NCI-H774 (cell line): ENCODE results near the gene PADI1.
"Not testable (repeated sequence)": the region's sequence is repeated elsewhere in the genome, so short reads cannot be mapped to it uniquely, and the experiment has no call there.

Experiments used
- DNase-seq: peaks from one replicate; lab custom pipeline; 2025; lab: John Stamatoyannopoulos, UW

The PADI1 gene

DNA sequence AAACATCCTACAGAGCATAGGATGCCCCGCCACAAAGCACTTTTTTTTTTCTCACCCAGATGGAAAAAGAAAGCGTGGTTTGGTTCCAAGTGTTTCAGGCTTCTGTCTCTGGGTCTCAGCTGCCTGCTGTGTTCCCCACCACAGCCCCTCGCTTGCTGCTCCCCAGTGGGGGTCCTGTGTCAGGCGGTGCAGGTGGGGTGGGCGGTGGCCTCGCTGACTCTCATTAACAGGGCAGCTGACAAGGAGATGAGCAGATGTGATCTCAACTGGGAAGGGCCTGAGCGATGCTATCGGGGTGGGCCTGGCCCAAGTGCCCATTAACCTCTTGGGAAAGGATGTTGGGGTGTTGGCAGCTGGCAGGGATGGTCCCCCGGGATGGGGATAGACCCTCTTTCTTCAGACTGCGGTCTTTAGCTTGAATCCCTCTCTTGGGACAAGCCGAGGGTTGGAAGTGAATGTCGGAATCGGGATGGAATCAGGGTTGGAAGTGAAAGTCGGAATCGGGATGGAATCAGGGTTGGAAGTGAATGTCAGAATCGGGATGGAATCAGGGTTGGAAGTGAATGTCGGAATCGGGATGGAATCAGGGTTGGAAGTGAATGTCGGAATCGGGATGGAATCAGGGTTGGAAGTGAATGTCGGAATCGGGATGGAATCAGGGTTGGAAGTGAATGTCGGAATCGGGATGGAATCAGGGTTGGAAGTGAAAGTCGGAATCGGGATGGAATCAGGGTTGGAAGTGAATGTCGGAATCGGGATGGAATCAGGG is 36.3 kb downstream of the PADI1 start:
- DNase-seq: not testable (repeated sequence)

DNA sequence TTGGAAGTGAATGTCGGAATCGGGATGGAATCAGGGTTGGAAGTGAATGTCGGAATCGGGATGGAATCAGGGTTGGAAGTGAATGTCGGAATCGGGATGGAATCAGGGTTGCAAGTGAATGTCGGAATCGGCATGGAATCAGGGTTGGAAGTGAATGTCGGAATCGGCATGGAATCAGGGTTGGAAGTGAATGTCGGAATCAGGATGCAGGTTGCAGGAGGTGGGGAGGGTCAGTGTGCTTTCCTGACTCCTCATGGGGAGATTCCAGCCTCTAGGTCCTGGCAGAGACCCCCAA is 36.8 kb downstream of the PADI1 start:
- not testable (repeated sequence) for DNase-seq

DNA sequence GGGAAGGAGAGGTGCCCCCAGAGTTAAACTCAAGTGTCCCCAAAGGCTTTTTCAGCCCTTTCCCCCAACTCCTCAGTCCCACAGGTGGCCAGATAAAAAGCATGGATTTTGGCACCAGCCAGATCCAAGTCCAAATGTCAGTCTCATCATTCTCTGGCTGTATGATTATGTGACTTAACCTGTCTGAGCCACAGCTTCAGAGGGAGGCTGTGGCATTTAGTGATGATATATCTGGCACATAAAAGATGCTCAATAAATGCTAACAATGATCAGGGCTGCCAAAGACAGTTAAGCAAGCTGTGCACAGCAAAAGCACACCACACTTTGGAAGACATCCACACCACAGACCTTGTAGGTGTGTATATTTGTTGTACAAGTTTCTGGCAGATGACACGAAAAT is 38.3 kb downstream of the PADI1 start:
- DNase-seq: no peak

DNA sequence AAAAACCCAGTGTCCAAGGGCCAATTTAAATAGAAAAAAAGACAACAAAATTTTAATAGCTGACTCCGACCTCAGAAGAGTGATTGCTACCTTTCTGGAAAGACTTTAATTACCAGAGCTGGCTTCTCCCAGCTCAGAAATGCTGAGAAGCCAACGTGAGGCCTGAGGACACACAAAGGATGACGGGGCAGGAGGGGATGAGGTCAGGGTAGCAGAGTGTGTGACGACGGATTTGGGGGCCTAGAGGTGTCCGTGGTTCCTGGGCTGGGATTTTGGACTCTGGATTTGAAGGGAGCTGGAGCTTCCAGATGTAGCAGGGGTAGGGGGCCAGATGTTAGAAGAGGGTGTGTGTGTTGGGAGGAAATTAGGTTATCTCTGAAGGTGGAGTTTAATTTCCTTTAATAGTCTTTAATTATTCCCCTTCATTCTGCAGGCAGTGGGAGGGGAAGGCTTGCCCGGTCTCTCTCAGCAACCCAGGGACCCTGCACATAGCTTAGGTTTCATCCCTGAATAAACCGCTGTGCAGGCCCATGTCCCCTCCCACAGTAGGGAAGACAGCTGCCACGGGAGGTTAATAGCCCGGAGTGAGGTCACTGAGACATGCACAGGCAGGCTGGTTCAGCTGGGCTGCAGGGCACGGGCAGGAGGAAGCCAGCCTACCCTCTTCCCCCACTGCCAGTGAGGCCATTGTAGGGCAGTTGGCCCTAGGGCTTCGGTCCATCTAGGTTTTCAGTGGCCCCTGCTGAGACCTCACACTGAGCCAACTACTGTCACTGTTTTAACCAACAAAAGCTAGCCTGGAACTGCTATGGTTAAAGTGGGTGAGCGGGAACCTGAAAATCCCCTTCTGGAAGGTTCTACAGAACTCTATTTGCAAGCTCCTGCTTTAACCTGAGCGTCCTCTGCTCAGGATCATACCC is 40.2 kb downstream of the PADI1 start:
- no peak for DNase-seq

DNA sequence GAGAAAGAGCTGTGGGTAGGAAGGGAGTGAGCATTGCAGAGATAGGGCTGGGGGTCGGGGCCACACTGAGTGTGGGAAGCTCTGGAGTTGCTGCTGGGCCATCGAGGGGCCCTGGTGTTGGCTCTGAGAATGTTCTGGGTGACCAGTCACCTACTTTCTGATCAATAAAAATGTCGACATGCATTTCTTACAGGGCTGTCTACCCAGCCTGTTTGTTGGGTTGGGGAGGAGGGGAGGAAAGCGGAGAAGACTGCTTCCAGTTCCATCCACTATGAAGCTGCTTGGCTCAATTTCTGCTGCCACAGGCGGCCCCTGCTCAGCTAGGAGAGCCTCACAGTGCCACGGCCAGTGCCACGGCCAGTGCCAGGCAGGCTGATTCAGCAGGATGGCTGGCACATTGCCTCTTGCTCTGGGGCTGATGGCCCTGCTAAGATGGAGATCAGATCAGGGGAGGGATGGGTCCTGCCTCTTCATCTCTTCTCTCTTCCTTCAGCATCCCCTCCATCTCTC is 40.9 kb downstream of the PADI1 start:
- no peak for DNase-seq

DNA sequence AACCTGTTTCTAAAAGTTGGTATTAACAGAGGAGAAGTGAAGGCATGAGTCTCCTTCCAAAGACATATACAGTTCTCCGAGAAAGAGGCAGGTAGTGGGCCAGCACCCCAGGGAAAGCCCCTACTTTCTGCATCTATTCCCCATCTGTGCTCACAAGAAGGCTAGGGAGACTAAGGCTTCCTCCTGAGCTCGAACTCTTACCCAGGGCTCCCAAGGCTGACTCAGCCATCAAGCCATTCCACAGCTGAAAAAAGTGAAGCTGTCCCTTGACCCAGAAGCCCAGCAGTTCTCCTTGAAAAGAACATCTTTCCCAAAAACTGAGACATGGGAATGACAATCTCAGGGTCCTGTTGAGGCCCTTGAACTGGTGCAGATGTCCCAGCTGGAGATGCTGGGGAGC is 42.0 kb downstream of the PADI1 start:
- no peak for DNase-seq

DNA sequence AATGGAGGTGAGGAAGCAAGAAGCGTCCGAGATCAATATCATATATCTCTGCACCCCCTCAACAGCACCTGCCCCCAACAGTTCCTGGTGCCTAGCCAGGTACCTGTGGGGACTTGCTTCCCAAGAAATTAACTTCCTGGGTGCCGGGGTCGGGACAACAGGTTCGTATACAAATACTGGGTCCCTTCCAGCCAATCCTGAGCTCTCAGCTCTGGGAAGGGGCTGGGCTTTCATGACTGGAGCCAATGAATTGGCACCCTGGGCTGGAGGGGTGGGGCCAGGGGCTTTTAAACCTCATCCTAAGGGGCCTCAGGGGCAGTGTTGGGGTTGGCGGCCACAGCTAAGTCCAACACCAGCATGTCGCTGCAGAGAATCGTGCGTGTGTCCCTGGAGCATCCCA is 43.9 kb downstream of the PADI1 start, which contains the start of gene PADI3:
Gene PADI3, plus strand, starts transcription at position 318 of the 400 bp plus-strand sequence. Its CDS starts 40 bp downstream, at position 358.
- DNase-seq: no peak

DNA sequence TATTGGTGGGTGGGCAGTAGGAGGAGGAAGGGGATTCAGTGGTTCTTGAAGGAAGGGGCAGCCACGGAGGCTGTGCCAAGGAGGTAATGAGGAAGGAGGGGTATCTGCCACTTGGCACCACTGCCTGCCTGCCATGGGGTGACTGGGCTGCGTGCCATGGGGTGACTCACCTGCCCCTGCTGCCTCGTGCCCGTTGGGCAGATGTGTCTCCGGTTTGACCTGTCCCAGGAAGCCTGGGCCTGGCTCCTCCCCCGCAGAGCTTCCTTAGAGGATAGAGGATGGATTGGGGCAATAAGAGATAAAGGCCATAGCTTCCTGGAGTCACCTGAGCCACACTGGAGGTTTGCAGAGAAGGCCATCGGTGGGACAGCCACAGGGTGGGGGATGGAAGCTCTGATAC is 45.7 kb downstream of the PADI1 start:
- no peak for DNase-seq

DNA sequence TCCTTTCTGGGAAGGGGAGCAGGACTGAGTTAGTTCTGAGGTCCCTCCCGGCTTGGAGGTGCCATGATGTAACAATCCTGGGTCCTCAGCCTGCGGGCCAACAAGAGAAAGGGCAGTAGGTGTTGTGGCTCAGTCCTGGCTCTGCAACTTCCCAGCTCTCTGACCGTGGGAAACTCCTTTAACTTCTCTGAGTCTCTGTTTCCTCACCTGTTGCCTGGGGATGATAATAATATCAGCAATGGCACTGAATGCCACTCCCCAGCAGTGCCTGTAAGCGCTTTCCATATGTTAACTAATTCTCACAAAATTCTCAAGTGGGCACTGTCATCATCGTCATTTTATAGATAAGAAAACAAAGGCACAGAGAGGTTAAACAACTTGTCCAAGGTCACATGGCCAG is 46.3 kb downstream of the PADI1 start:
- DNase-seq: no peak

DNA sequence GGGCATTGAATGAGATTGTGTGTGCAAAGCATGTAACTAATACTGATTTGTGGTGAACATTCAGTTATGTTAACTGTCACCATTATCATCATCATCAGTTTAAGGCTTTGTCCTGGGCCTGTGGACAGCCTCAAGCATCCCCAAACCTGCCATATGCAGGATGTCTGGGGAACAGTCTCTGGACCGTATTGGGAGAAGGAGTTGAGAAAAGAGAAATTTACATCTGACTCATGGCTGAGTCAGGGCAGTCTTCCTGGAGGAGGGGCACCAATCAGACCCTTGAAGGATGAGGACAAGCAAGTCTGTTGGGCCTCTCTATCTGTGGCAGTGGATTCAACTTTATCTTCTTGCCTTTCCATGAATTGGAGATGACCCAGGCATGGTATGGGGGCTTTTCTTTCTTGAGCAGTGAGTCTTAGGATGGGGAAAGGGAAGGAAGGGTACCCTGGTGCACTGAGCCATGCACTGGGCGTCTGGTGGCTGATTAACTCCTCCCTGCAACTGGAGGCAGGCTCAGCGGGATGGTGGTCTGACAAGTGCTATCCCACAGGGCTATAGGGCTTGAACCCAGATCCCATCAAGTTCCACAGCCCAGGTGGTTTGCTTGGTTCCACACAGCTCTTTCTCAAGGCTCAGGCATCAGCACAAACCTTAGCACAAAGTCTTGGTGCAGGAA is 46.9 kb downstream of the PADI1 start:
- no peak for DNase-seq

DNA sequence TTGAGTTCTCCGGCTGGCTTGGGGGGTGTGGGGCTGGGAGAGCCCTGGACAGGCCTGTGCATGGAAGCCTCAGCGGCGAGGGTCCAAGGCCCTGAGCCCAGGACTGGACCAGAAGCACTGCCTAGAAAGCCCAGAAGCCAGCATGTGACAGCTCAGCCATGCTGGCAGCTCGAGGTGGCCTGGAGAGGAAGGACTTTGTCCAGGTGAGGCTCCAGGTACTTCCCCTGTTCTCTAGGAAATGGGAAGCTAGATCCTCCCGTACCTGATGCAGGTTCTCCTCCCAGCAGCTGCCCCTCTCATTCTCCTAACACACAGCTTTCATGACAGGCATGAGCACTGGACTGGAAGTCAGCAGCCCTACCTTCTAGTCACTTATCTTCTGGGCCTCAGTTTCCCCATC is 50.4 kb downstream of the PADI1 start:
- DNase-seq: no peak

DNA sequence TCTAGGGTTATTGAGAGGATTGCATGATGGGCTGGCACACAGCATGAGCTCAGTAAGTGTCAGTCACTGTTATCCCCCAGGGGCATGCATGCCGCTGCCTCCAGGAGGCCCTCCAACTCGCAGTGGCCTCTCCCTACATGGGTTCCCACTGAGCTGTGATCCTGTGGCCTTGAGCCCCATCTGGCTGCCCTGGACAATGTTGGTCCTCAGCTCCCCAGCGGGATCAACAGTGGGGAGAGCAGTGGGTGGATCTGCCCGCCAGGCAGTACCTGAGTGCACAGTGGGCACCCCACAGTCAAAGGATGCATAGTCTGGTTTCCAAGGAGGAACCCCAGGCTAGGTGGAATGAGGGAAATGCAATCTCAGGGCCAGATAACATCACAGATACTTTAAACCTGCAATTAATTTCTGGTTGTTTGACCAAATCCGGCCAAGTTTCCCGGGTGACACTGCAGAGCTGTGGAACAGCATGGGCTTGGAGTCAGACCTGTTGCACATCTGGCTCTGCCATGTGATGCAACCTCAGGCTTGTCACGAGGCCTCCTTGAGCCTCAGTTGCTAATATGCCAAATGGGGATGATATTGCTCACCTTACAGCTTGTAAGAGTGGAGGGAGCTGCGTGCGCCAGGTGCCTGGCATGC is 53.3 kb downstream of the PADI1 start:
- DNase-seq: no peak

DNA sequence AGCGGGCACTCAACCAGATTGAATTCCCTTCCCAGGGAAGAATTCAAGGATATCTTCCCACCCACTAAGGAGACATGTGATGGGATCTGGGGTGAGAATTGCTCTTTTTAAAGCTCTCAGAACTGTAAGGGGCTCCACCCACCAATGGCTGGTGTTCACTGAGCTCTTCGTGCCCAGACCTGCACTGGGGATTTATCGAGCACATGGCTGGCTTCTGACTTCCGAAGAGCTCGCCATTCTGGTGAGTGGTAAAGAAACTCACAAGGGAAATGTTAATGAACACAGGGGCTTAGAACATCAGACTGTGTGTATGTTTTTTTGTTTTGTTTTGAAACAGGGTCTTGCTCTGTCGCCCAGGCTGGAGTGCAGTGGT is 53.8 kb downstream of the PADI1 start:
- DNase-seq: no peak

DNA sequence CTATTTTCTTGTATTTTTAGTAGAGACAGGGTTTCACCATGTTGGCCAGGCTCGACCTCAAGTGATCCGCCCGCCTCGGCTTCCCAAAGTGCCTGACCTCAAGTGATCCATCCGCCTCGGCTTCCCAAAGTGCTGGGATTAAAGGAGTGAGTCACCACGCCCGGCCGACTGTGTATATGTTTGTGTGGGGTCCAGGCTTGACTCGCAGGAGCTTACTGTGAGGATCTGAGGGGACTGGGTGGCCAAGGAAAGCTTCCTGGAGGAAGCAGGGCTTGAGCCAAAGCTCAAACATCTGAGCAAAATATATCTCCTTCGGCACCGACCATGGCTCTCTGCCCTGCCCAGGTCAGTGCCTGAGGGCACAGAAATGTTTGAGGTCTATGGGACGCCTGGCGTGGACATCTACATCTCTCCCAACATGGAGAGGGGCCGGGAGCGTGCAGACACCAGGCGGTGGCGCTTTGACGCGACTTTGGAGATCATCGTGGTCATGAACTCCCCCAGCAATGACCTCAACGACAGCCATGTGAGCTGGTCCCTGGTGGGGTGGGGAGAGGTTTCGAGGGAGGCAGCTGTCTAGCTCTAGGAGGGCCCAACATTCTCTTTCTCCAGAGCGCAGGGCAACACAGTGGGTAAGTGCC is 54.4 kb downstream of the PADI1 start:
- DNase-seq: no peak

DNA sequence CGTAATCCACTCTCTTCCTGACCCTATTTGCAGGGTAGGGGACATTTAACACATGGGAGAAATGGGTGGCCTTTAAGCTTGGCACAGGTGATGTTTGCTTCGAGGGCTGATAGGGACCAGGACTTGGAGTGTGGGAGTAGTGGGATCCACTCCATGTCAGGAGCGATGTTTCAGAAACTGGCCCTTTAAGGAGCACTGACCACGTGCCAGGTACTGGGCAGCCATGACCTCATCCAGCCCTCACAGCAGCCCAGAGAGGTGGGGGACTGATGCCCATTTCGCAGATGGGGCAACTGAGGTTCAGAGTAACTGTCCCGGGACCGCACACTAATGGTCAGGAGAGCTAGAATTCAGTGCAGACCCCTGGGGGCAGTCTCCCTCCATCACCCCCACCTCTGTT is 55.3 kb downstream of the PADI1 start:
- no peak for DNase-seq

DNA sequence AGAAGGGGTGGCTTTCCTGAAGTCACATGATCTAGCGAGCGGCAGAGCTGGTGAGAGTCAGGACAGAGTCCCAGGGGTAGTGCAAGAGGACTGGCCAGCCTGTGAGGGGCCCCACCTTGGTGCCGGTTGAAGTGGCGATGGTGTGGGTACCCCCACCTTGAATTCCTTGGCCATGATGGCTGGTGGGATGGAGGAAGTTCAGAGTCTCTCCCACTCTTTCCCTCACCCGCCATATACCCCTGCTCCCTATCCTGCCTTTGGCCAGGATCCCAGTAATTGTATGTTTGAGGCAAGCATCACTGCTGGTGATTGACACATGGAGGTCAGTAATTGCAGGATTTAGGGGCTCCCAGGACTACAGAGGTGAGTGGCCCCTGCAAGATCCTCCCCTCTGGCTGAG is 55.8 kb downstream of the PADI1 start:
- DNase-seq: no peak

DNA sequence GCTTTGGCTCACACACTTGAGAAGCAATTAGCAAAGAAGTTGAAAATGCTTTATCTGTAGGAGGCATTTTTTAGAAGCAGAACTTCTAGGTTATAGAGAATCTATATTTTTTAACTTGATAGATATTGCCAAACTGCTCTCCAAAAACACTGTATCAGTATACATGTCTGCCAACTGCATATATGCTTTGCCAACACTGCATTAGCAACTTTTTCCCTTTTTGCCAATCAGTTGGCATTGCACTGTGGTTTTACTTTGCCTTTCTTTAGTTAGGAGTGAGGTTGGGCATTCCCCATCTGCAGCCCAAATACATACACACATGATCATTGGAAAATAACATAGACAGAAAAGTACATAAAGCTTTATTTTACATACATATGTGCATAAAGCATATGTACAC is 59.0 kb downstream of the PADI1 start:
- DNase-seq: no peak

DNA sequence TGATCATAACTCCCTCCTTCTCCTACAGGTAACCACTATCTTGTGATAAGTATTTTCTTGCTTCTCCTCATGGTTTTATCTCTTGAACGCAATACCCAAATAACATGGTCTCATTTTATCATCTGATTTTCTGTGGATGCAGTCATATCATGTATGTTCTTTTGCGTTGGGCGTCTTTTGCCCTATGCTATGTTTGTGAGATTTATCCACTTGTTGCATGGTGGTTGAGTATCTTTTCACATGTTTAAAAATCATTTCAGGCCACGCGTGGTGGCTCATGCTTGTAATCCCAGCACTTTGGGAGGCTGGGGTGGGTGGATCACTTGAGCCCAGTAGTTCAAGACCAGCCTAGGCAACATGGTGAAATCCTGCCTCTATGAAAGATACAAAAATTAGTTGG is 59.5 kb downstream of the PADI1 start:
- no peak for DNase-seq

DNA sequence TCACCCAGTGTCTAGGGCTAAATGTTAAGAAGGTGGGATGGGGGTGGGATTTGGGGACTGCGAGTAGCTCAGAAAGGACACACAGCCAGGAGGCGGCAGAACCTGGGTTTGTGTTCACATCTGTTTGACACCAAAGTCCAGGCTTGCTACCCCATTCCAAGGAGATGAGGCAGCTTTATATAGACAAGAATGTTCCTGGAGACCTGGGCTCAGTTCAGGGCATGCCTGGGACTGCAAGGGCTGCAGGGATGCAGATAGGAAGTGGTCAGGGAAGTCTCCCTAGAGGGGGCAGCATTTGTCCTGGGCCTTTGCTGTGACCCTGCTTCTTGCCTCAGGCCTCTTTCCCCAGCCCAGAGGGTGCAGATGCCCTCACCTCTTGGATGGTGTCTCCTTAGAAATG is 60.2 kb downstream of the PADI1 start:
- no peak for DNase-seq

DNA sequence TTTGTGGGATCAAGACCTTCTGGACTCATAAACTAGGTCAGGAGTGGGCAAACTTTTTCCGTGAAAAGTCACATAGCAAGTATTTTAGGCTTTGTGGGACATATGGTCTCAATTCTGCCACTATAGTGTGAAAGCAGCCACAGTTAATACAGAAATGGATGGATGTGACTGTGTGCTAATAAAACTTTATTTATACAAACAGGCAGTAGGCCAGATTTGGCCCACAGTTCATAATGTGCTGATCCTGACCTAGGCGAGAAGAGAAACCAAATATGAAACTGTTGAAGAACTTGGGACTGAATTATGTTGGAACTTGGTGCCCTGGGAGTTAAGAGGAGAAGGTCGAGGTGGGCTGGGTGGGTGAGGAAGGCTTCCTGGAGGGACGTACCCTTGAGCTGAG is 61.0 kb downstream of the PADI1 start:
- no peak for DNase-seq

DNA sequence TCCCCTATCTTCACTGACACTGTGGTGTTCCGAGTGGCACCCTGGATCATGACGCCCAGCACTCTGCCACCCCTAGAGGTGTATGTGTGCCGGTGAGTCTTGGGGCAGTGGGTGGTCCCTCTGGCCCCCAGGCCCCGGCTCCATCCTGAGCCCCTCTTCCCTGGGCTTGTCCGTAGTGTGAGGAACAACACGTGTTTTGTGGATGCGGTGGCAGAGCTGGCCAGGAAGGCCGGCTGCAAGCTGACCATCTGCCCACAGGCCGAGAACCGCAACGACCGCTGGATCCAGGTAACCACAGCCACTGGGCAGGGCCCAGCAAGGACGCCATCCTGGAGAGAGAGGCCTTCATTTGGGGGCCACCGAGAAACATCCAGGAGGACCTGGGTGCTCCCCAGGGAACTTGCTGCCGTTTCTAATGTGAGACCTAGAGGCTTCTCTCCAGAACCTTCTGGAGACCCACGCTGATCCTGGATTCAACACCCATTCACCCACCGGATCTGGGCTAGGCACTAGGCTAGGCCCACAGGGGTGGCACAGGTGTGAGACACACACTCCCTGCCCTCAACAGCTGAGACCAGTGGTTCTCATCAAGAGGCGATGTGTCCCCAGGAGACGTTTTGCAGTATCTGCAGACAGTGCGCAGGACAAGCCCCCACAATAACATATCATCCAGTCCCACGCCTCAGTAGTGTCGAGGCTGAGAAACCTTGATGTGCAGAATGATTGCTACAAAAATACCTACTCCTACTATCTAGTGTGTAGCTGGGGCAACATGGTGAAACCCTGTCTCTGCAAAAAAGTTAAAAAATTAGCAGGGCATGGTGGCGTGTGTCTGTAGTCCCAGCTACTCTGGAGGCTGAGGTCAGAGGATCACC is 66.2 kb downstream of the PADI1 start:
- DNase-seq: no peak
